ENCODE measurements around the gene KLF1. TPM values are rescaled to one million over a fixed set of nuclear protein-coding genes. Genes with fewer than 3 reads are reported as not detected.

The KLF1 gene
- 0.04 TPM in 1 of 2 replicates, not detected in the other for polyA plus RNA-seq (2013)

DNA sequence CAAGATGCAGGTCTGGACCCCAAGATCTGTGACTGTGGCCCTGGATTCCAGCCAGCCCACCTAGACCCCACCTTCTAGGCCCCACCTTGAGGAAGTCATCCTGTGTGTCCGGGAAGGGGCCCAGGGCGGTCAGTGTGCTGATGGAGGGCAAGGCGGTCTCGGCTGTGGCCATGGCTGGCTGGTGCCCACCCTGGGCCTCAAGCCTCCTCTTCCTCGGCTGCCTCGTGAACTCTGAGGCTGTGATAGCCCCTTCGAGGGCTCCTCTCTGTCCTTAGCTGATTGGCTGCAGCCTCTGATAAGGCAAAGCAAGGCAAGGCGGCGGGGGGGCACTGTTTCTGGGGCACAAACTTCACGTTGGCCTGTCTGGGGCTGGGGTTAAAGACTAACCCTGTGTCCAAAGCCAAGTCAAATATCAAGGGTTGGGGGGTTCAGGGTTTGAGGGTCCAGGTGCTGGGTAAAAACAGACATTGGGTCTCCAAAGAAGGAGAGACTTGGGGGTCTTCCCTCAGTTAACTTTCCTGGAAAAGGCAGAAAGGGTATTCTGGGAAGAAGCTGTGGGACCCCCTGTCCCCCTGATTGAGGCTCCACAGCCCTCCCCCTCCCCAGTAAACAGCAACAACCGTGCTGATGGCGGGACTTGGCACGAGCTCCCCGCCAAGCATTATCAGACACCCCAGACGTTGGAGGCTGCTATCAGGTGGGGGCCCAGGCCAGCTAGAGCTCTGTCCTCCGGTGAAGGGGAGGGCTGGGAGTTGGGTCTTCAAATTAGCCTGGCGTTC lies at the start of gene KLF1:
KLF1 (minus strand) TSS at position 233 of the 779 bp plus-strand sequence; CDS start at position 172, 61 bp downstream.
- Histone ChIP-seq H2AK5ac (ENCODE audit: low read length) (peak within 1 kb of the TSS; percentile 61), H3K4me3 (ENCODE audit: low read depth, low read length) (no peak within 1 kb of the TSS), H2BK5ac (ENCODE audit: low read depth, low read length, poor library complexity) (no peak within 1 kb of the TSS), H3K4ac (ENCODE audit: low read depth, low read length) (no peak within 1 kb of the TSS), H3K4me2 (ENCODE audit: low read length) (peak within 1 kb of the TSS; percentile 60), H3K4me1 (ENCODE audit: control insufficient read depth in 1 of 2, insufficient read depth in 2 of 2, low read length in 2 of 2) (peaks cover 13 to 14% of the 10 kb centered on the region in 2 experiments), H3K27ac (ENCODE audit: low read depth, low read length) (no peak within 1 kb of the TSS), H3K23ac (ENCODE audit: low read length) (no peak within 1 kb of the TSS), H3K18ac (ENCODE audit: low read length) (no peak within 1 kb of the TSS), H3K79me2 (ENCODE audit: control insufficient read depth, insufficient read depth, low read length, poor library complexity) (no peaks in the 10 kb centered on the region), H4K8ac (ENCODE audit: low read depth, low read length) (peak within 1 kb of the TSS; percentile 66), H4K12ac (ENCODE audit: low read depth, low read length) (no peak within 1 kb of the TSS), H2AFZ (ENCODE audit: insufficient read depth, low read length, poor library complexity) (peak within 1 kb of the TSS; percentile 79), H3K9ac (ENCODE audit: low read length) (no peak within 1 kb of the TSS), H2BK12ac (ENCODE audit: low read length) (no peak within 1 kb of the TSS), H4K91ac (ENCODE audit: low read depth, low read length) (no peak within 1 kb of the TSS), H3K9me3 (ENCODE audit: insufficient read depth, low read depth, low read length) (peaks cover 19% of the 10 kb centered on the region), H3K27me3 (ENCODE audit: insufficient read depth, low read length) (peaks cover 10% of the 10 kb centered on the region), H2BK120ac (ENCODE audit: insufficient read depth, low read length, poor library complexity) (no peak within 1 kb of the TSS), H3K14ac (ENCODE audit: low read length) (no peak within 1 kb of the TSS), H3K79me1 (ENCODE audit: low read length) (no peaks in the 10 kb centered on the region), H3K36me3 (ENCODE audit: control insufficient read depth in 1 of 2, insufficient read depth in 2 of 2, low read length in 2 of 2) (no peaks in the 10 kb centered on the region)
- no peak for DNase-seq
- no CpG with 5 or more reads among the region's 17 CpGs for WGBS (ENCODE audit: extremely low coverage, insufficient coverage, insufficient read length)

DNA sequence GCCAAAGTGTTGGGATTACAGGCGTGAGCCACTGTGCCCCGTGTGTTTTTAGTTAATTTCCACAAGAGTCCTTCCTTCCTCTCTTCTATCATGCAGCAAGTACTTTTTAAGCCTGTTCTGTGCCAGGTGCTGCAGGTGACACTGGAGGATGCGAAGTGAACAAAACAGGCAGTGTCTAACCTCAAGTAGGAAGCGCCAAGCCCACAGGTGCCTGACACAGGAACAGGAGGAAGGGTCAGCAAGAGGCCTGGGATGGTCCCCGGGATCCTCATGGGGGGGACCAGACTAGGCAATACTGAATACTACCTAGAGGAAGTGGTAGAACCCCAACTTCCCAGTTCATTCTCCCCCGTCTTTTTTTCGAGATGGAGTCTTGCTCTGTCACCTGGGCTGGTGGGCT lies 49.6 kb upstream of the KLF1 start:
- no peak overlapping the region for H2BK5ac ChIP-seq (ENCODE audit: low read depth, low read length, poor library complexity)
- no CpG with 5 or more reads among the region's 7 CpGs for WGBS (ENCODE audit: extremely low coverage, insufficient coverage, insufficient read length)
- no peak overlapping the region for H2AK5ac ChIP-seq (ENCODE audit: low read length)
- H3K18ac ChIP-seq (ENCODE audit: low read length): no peak overlapping the region
- peaks cover 25% of the 10 kb centered on the region for H3K79me1 ChIP-seq (ENCODE audit: low read length)
- H4K91ac ChIP-seq (ENCODE audit: low read depth, low read length): no peak overlapping the region
- DNase-seq: no peak
- H2BK12ac ChIP-seq (ENCODE audit: low read length): no peak overlapping the region
- no peak overlapping the region for H3K4ac ChIP-seq (ENCODE audit: low read depth, low read length)
- peaks cover 21 to 23% of the 10 kb centered on the region in 2 experiments for H3K36me3 ChIP-seq (ENCODE audit: control insufficient read depth in 1 of 2, insufficient read depth in 2 of 2, low read length in 2 of 2)
- peaks cover 23 to 25% of the 10 kb centered on the region in 2 experiments for H3K4me1 ChIP-seq (ENCODE audit: control insufficient read depth in 1 of 2, insufficient read depth in 2 of 2, low read length in 2 of 2)
- no peak overlapping the region for H3K14ac ChIP-seq (ENCODE audit: low read length)
- peaks cover 31% of the 10 kb centered on the region for H3K79me2 ChIP-seq (ENCODE audit: control insufficient read depth, insufficient read depth, low read length, poor library complexity)
- H3K4me2 ChIP-seq (ENCODE audit: low read length): no peak overlapping the region
- peaks cover 2% of the 10 kb centered on the region for H3K9me3 ChIP-seq (ENCODE audit: insufficient read depth, low read depth, low read length)
- no peak overlapping the region for H3K27ac ChIP-seq (ENCODE audit: low read depth, low read length)
- H3K4me3 ChIP-seq (ENCODE audit: low read depth, low read length): no peak overlapping the region
- H4K8ac ChIP-seq (ENCODE audit: low read depth, low read length): no peak overlapping the region
- no peak overlapping the region for H3K23ac ChIP-seq (ENCODE audit: low read length)
- H3K27me3 ChIP-seq (ENCODE audit: insufficient read depth, low read length): no peaks in the 10 kb centered on the region
- no peak overlapping the region for H4K12ac ChIP-seq (ENCODE audit: low read depth, low read length)
- H2AFZ ChIP-seq (ENCODE audit: insufficient read depth, low read length, poor library complexity): no peak overlapping the region
- no peak overlapping the region for H2BK120ac ChIP-seq (ENCODE audit: insufficient read depth, low read length, poor library complexity)
- H3K9ac ChIP-seq (ENCODE audit: low read length): no peak overlapping the region

DNA sequence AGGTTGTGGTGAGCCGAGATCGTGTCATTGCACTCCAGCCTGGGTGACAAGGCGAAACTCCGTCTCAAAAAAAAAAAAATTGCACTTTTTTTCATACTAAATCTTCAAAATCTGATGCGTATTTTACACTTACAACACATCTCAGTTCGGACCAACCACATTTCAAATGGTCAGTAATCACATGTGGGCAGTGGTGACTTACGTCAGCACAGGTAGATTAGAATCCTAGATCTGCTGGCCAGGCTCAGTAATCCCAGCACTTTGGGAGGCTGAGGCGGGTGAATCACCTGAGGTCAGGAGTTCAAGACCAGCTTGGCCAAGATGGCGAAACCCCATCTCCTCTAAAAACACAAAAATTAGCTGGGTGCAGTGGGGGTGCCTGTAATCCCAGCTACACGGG lies 48.1 kb upstream of the KLF1 start:
- Histone ChIP-seq H3K4me2 (ENCODE audit: low read length) (no peak overlapping the region), H4K12ac (ENCODE audit: low read depth, low read length) (no peak overlapping the region), H2BK5ac (ENCODE audit: low read depth, low read length, poor library complexity) (no peak overlapping the region), H3K18ac (ENCODE audit: low read length) (no peak overlapping the region), H3K4ac (ENCODE audit: low read depth, low read length) (no peak overlapping the region), H4K91ac (ENCODE audit: low read depth, low read length) (no peak overlapping the region), H3K9me3 (ENCODE audit: insufficient read depth, low read depth, low read length) (peaks cover 2% of the 10 kb centered on the region), H3K79me1 (ENCODE audit: low read length) (peaks cover 23% of the 10 kb centered on the region), H4K8ac (ENCODE audit: low read depth, low read length) (no peak overlapping the region), H3K79me2 (ENCODE audit: control insufficient read depth, insufficient read depth, low read length, poor library complexity) (peaks cover 28% of the 10 kb centered on the region), H2AK5ac (ENCODE audit: low read length) (no peak overlapping the region), H3K4me1 (ENCODE audit: control insufficient read depth in 1 of 2, insufficient read depth in 2 of 2, low read length in 2 of 2) (peaks cover 16% of the 10 kb centered on the region in 2 experiments), H2BK120ac (ENCODE audit: insufficient read depth, low read length, poor library complexity) (no peak overlapping the region), H3K9ac (ENCODE audit: low read length) (no peak overlapping the region), H3K14ac (ENCODE audit: low read length) (no peak overlapping the region), H3K27me3 (ENCODE audit: insufficient read depth, low read length) (no peaks in the 10 kb centered on the region), H3K36me3 (ENCODE audit: control insufficient read depth in 1 of 2, insufficient read depth in 2 of 2, low read length in 2 of 2) (peaks cover 15% of the 10 kb centered on the region in 2 experiments), H3K27ac (ENCODE audit: low read depth, low read length) (no peak overlapping the region), H2AFZ (ENCODE audit: insufficient read depth, low read length, poor library complexity) (no peak overlapping the region), H3K23ac (ENCODE audit: low read length) (no peak overlapping the region), H2BK12ac (ENCODE audit: low read length) (no peak overlapping the region), H3K4me3 (ENCODE audit: low read depth, low read length) (no peak overlapping the region)
- DNase-seq: peak; percentile 87 to 95
- WGBS (ENCODE audit: extremely low coverage, insufficient coverage, insufficient read length): no CpG with 5 or more reads among the region's 10 CpGs

DNA sequence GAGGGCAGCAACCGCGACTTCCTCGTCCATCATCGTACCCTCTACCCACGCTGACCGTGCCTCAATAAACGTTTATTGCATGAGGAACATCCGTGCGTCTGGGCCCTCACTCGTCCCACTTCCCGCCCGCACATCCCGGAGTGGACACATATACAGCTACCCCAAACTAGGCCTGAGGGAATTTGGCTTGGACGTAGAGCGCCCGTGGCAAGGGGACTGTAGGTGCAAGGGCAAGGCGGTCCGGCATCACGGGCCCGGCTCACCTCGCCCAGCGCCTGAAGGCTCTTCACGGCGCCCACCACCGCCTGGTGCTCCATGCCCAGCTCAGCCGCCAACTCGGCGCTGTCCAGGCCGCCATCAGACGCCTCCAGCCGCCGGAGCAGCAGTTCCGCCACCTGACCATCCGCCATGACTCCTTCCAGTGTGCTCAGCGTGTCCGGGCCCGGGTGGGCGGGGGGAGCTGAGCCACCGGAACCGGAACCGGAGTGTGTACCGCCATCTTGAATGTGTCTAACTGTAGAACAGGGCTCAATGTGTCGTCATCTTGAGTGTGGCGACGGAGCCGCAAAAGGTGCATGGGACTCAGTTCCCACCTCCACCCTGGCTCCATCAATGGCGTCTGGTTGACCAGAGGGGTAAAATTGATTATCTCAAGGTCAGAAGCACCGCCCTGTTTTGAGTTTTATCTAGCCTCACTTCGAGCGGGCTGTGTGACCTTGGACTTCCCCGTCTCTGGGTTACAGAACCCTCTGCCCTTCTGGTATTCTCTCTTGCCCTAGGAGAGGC lies 46.5 kb upstream of the KLF1 start, which contains the start of gene FARSA:
FARSA (minus strand) TSS at position 425 of the 786 bp plus-strand sequence; CDS start at position 410, 15 bp downstream.
- Histone ChIP-seq H3K4me3 (ENCODE audit: low read depth, low read length) (peak within 1 kb of the TSS; percentile 96), H4K91ac (ENCODE audit: low read depth, low read length) (peak within 1 kb of the TSS; percentile 82), H3K36me3 (ENCODE audit: control insufficient read depth in 1 of 2, insufficient read depth in 2 of 2, low read length in 2 of 2) (peaks cover 17 to 18% of the 10 kb centered on the region in 2 experiments), H3K79me1 (ENCODE audit: low read length) (peaks cover 16% of the 10 kb centered on the region), H3K27me3 (ENCODE audit: insufficient read depth, low read length) (no peaks in the 10 kb centered on the region), H2BK120ac (ENCODE audit: insufficient read depth, low read length, poor library complexity) (peak within 1 kb of the TSS; percentile 88), H2BK12ac (ENCODE audit: low read length) (peak within 1 kb of the TSS; percentile 10), H3K18ac (ENCODE audit: low read length) (peak within 1 kb of the TSS; percentile 91), H4K8ac (ENCODE audit: low read depth, low read length) (peak within 1 kb of the TSS; percentile 96), H3K23ac (ENCODE audit: low read length) (no peak within 1 kb of the TSS), H3K4ac (ENCODE audit: low read depth, low read length) (peak within 1 kb of the TSS; percentile 86), H3K9me3 (ENCODE audit: insufficient read depth, low read depth, low read length) (peaks cover under 1% of the 10 kb centered on the region), H3K9ac (ENCODE audit: low read length) (peak within 1 kb of the TSS; percentile 89), H2BK5ac (ENCODE audit: low read depth, low read length, poor library complexity) (peak within 1 kb of the TSS; percentile 77), H3K4me1 (ENCODE audit: control insufficient read depth in 1 of 2, insufficient read depth in 2 of 2, low read length in 2 of 2) (peaks cover 13% of the 10 kb centered on the region in 2 experiments), H3K14ac (ENCODE audit: low read length) (peak within 1 kb of the TSS; percentile 96), H2AFZ (ENCODE audit: insufficient read depth, low read length, poor library complexity) (peak within 1 kb of the TSS; percentile 91), H3K4me2 (ENCODE audit: low read length) (peak within 1 kb of the TSS; percentile 82), H2AK5ac (ENCODE audit: low read length) (peak within 1 kb of the TSS; percentile 71), H3K27ac (ENCODE audit: low read depth, low read length) (peak within 1 kb of the TSS; percentile 29), H4K12ac (ENCODE audit: low read depth, low read length) (peak within 1 kb of the TSS; percentile 89), H3K79me2 (ENCODE audit: control insufficient read depth, insufficient read depth, low read length, poor library complexity) (peaks cover 15% of the 10 kb centered on the region)
- DNase-seq: peak; percentile 86 to 93
- WGBS (ENCODE audit: extremely low coverage, insufficient coverage, insufficient read length): no CpG with 5 or more reads among the region's 51 CpGs
